SHP77 (cell line): ENCODE data around the gene MAD1L1.

Experiments used
- DNase-seq, 2 experiments: peaks; one replicate each; lab custom pipeline; 2025; lab: John Stamatoyannopoulos, UW

Gene MAD1L1

GRCh38 chr7:1953199-1954190 lies 279.2 kb downstream of the MAD1L1 start:
- DNase-seq, result no peak

DNA sequence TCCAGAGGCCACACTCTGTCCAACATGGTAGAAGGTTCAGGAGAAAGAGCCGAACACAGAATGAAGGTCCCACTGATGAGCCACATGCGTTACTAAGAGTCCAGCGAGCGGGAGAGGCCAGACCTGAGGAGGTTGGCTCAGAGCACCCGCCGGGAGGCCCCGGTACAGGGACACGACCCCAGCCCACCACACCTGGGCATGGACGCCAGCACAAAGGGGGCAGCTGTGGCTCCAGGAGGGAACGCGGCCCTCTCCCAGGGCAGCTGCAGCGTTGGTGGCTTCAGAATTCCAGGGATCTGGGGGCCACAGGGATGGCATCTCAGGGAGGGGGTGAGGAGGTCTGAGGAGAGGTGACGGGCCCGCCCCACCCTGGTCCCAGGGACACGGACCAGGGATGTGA lies 280.0 kb downstream of the MAD1L1 start:
- DNase-seq, result no peak

DNA sequence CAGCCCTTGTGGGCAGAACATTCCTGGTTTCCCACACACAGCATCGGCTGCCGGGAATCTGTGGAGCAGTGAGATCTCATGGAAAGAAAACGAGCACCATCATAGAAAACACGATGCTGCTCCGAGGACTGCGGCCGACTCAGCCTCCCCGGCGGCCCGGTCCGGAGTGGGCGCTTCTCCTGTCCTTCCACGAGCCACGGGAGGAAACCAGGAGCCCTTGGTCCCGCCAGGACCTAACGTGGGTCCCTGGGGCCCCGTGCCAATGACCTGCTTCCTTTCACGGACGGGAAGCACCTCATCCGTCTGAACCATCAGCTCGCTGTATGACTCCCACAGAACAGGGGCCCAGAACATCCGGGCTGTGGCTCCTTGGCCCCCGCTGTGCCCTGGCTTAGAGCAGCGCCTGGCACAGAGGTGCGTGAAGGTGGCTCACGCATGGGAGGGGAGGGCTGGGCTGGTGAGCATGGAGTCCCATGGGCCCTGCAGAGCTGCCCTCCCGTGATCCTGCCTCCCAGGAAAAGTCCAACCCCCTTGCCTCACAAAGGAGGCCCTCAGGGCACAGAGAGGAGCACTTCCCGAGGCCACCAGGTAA lies 280.5 kb downstream of the MAD1L1 start:
- DNase-seq, result no peak

GRCh38 chr7:1951600-1951999 lies 281.1 kb downstream of the MAD1L1 start:
- no peak for DNase-seq

DNA sequence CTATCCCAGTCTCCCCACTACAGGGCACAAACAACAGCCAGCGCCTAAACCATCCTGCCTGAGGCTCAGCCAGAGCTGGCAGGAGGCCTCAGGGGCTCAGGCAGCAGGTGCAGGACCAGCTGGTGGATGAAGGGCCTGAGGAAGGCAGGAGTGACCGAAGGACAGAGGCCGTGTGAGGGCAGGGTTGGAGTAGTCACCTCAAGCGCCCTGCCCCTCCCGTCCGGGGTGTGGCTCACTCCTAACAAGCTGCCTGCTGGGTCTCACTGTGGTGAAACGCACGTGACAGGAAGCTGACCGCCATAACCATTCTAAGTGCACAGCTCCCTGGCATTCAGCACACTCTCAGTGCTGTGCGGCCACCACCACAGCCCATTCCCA lies 281.6 kb downstream of the MAD1L1 start:
- DNase-seq, result peak; percentile 93 to 96

GRCh38 chr7:1950452-1951158 lies 282.1 kb downstream of the MAD1L1 start:
- peak in 1 of 2 experiments; percentile 30 for DNase-seq

- no peak for DNase-seq
Observed at GRCh38 chr7:1950066-1950451, 282.7 kb downstream of the MAD1L1 start.

DNA sequence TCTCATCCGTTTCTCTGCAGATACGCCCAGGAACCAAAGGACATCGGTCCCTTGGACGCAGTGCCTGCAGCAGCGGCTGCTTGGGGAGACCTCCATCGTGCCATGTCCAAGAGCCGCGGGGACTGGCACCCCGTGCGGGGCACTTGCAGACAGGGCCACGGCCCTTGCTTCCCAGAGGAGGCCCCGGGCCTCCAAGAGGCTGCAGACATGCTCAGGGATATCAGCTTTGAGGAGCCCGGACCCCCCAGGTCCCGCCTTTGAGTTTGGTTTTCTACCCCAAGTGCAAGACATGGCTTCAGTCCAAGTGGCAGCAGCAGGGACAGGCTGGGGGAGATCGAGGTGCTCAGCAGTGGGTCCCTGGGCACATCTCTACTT lies 283.1 kb downstream of the MAD1L1 start:
- DNase-seq, result no peak

DNA sequence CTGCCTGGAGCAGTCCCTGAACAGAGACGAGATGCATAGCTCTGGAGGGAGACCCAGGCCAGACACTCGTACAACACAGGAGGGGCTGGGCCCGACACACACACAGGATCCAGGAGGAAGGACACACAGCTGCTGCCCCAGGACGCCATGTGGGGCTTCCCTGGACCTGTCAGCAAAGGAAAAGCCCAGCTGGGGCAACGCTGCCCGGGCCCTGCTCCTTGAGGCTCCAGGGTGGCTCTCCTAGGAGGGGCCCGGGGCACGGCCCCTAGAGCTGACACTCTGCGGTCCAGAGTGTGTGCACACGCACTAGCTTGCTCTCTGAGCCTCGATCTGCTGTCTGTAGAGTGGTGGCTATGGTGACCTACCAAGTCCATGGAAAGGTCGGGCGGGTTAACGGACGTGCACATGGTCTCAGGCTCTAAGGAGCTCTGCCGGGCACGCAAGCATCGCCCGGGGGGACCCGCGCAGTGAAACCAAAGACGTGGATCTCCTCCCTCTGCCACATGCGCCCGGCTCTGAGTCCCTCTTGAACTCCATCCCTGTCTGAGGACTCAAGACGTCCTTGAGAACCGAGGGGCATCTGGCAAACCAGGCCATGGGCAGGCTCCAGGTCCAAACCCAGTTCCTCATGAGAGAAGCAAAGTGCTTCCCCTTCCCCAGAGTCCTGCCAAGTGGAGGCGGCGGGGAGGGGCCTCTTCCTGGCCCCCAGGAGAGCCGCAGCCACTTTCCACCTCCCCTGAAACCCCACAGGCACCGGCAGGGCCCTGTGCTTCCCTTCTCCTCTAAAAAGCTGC lies 283.7 kb downstream of the MAD1L1 start:
- no peak for DNase-seq

- DNase-seq, result no peak
Observed at GRCh38 chr7:1948301-1948796, 284.4 kb downstream of the MAD1L1 start.

- DNase-seq, result no peak
Observed at GRCh38 chr7:1947586-1948217, 285.0 kb downstream of the MAD1L1 start.

- no peak for DNase-seq
Observed at GRCh38 chr7:1946773-1947450, 285.8 kb downstream of the MAD1L1 start.

DNA sequence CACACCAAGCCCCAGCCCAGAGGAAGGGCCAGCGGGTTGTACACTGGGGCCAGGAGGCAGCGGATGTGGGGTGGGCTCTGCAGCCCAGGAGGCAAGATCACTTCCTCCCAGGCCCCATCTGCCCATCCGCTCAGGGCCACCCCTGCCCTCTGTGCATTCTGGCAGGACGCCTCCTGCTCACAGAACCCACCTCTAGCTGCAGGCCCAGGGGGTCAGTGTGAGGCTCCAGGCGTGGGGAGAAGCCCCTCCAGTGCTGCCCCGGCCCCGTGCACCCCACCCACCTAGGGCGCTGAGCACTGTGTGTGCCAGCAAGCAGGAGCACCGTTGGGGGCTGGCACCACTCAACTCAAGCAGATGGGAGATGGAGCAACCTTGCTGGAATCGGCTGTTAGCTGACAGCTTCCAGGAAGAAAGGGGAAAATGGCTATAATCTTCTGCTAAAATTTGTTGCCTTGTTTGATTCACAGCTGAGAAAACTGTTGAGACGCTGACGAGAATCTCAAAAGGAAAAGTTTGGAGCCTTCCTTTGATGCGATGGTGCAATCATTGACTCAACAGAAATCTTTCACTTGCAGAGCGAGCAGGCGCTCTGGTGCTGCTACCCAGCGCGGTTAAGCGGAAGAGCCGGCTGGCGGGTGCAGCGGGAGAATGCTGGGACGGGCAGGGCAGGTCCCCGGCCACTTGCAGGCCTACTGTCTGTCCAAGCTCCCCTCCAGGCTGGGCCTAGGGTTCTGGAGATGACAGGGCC lies 286.5 kb downstream of the MAD1L1 start:
- no peak for DNase-seq

- no peak for DNase-seq
Observed at GRCh38 chr7:1945558-1945957, 287.2 kb downstream of the MAD1L1 start.

- no peak for DNase-seq
Observed at GRCh38 chr7:1944619-1945210, 288.0 kb downstream of the MAD1L1 start.

DNA sequence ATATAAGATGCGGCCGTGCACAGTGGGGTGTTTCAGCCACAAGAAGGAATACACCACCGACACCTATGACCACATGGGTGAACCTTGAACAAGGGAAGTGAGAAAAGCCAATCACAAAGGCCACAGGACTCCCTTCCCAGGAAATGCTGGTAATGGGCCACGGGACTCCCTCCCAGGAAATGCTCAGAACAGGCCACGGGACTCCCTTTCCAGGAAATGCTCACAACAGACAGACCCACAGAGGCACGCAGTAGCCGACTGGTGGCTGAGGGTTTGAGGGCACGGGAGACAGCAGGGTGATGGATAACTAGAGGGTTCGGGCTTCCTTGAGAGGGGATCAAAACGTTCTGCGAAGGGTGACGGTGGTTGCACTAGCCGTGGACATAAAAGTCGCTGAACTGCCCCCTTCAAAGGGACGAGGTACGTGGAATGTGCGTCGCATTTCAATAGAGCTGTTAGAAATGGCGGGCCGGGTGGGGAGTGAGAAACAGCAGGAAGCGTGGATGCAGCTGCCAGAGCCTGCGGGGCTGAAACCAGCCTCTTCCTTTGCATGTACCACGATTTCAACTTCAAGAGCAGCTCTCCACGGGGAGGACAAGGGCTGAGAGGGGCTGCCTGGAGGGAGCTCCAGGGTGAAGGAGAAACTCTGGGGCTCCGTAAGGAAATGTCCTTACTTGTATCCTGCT lies 288.7 kb downstream of the MAD1L1 start:
- DNase-seq, result no peak

DNA sequence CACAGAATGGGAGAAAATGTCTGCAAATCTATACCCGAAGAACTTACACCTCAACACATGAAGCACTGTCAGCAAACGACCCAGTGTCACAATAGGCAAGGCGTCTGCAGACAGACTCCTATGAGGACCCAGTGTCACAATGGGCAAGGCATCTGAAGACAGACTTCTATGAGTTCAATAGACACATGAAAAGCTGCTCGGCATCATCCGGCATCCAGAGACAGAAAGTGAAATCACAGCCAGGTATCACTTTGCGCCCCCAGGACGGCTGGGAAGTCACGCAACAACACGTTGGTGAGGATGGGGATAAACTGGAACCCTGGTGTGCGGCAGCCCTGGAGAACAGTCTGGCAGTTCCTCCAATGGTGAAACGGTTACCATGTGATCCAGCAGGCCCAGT lies 289.4 kb downstream of the MAD1L1 start:
- DNase-seq, result no peak

- DNase-seq, result no peak
Observed at GRCh38 chr7:1942941-1943289, 289.8 kb downstream of the MAD1L1 start.
